NT2/D1 (cell line): Measurements from ENCODE around the gene SYNRG.

Source experiments
- DNase-seq: peaks from one replicate; pipeline ENCODE4 v3.0.0-alpha.2; 2011; ENCODE audit warnings: low read depth, low spot score
- H3K27me3 ChIP-seq: 2 replicates; pipeline ENCODE4 v1.6.0; 2011; ENCODE audit warnings: mild to moderate bottlenecking; ENCODE audit not compliant: insufficient read length, insufficient read depth
- H3K36me3 ChIP-seq: 2 replicates; pipeline ENCODE4 v1.6.1; 2011; ENCODE audit warnings: mild to moderate bottlenecking, low read length, mixed read lengths; ENCODE audit not compliant: insufficient read depth, insufficient read length
- H3K4me1 ChIP-seq: 2 replicates; pipeline ENCODE4 v1.5.1; 2011; ENCODE audit not compliant: insufficient read depth, insufficient read length
- H3K4me3 ChIP-seq: 2 replicates; pipeline ENCODE4 v1.5.1; 2011; ENCODE audit warnings: low read depth; ENCODE audit not compliant: insufficient read length
- H3K9ac ChIP-seq: 2 replicates; pipeline ENCODE4 v1.6.0; 2011; ENCODE audit warnings: low read depth; ENCODE audit not compliant: insufficient read length
- H3K9me3 ChIP-seq: 2 replicates; pipeline ENCODE4 v1.5.1; 2011; ENCODE audit warnings: mild to moderate bottlenecking, low read length; ENCODE audit not compliant: insufficient read depth
- SUZ12 ChIP-seq: IDR thresholded peaks from 2 replicates; pipeline ENCODE4 v1.6.1; 2011; ENCODE audit not compliant: insufficient read length, insufficient read depth; ENCODE audit errors: extremely low read depth
- YY1 ChIP-seq: IDR thresholded peaks from 2 replicates; pipeline ENCODE4 v1.6.1; 2011; ENCODE audit not compliant: insufficient read length, insufficient read depth
- ZNF274 ChIP-seq: IDR thresholded peaks from 2 replicates; pipeline ENCODE4 v1.6.1; 2011; ENCODE audit warnings: mild to moderate bottlenecking, low read depth, low read length

SYNRG gene

GRCh38 chr17:37551788-37552187 lies 57.4 kb downstream of the SYNRG start:
- Histone ChIP-seq H3K27me3 (no peaks in the 10 kb centered on the region), H3K9ac (no peak overlapping the region), H3K4me3 (no peak overlapping the region), H3K36me3 (peaks cover 18% of the 10 kb centered on the region), H3K9me3 (no peaks in the 10 kb centered on the region), H3K4me1 (no peaks in the 10 kb centered on the region)
- no peak for TF ChIP-seq YY1
- TF ChIP-seq ZNF274 = no peak
- TF ChIP-seq SUZ12 = no peak
- no peak for DNase-seq

- Histone ChIP-seq H3K36me3 (peaks cover 17% of the 10 kb centered on the region), H3K9me3 (no peaks in the 10 kb centered on the region), H3K4me1 (no peaks in the 10 kb centered on the region)
Observed at GRCh38 chr17:37547986-37548385, 61.2 kb downstream of the SYNRG start.

GRCh38 chr17:37546302-37546701 lies 62.9 kb downstream of the SYNRG start:
- Histone ChIP-seq H3K9me3 (no peaks in the 10 kb centered on the region), H3K4me1 (no peaks in the 10 kb centered on the region), H3K9ac (no peak overlapping the region), H3K36me3 (peaks cover 20% of the 10 kb centered on the region), H3K27me3 (no peaks in the 10 kb centered on the region), H3K4me3 (no peak overlapping the region)
- DNase-seq = no peak
- TF ChIP-seq YY1 (no peak), ZNF274 (no peak), SUZ12 (no peak)

More at GRCh38 chr17:37547986-37548385, 61.2 kb downstream of the SYNRG start:
- no peak for DNase-seq
- Histone ChIP-seq H3K9ac (no peak overlapping the region), H3K27me3 (no peaks in the 10 kb centered on the region), H3K4me3 (no peak overlapping the region)
- TF ChIP-seq SUZ12 = no peak

GRCh38 chr17:37545486-37545885 lies 63.7 kb downstream of the SYNRG start:
- DNase-seq = no peak
- H3K36me3 ChIP-seq = peaks cover 26% of the 10 kb centered on the region
- H3K4me3 ChIP-seq = no peak overlapping the region
- H3K9me3 ChIP-seq = no peaks in the 10 kb centered on the region
- H3K9ac ChIP-seq = no peak overlapping the region
- no peaks in the 10 kb centered on the region for H3K27me3 ChIP-seq
- H3K4me1 ChIP-seq = no peaks in the 10 kb centered on the region
- TF ChIP-seq YY1 = no peak
- no peak for TF ChIP-seq SUZ12
- TF ChIP-seq ZNF274 = no peak

- DNase-seq = no peak
- Histone ChIP-seq H3K4me1 (no peaks in the 10 kb centered on the region), H3K36me3 (peaks cover 32% of the 10 kb centered on the region)
Observed at GRCh38 chr17:37543637-37544052, 65.6 kb downstream of the SYNRG start.

GRCh38 chr17:37541880-37542660 lies 67.1 kb downstream of the SYNRG start:
- peak; percentile 2 for DNase-seq

More at GRCh38 chr17:37543637-37544052, 65.6 kb downstream of the SYNRG start:
- Histone ChIP-seq H3K9ac (no peak overlapping the region), H3K4me3 (no peak overlapping the region), H3K27me3 (no peaks in the 10 kb centered on the region), H3K9me3 (no peaks in the 10 kb centered on the region)
- TF ChIP-seq ZNF274 (no peak), SUZ12 (no peak), YY1 (no peak)

GRCh38 chr17:37538981-37539659 lies 70.1 kb downstream of the SYNRG start:
- H3K9ac ChIP-seq = no peak overlapping the region
- TF ChIP-seq ZNF274 = no peak
- no peak for TF ChIP-seq YY1
- TF ChIP-seq SUZ12 = no peak
- no peaks in the 10 kb centered on the region for H3K4me1 ChIP-seq
- no peaks in the 10 kb centered on the region for H3K27me3 ChIP-seq
- H3K4me3 ChIP-seq = no peak overlapping the region
- DNase-seq = no peak
- peaks cover 58% of the 10 kb centered on the region for H3K36me3 ChIP-seq
- no peaks in the 10 kb centered on the region for H3K9me3 ChIP-seq

More at GRCh38 chr17:37541880-37542660, 67.1 kb downstream of the SYNRG start:
- peaks cover 40% of the 10 kb centered on the region for H3K36me3 ChIP-seq
- H3K9ac ChIP-seq = no peak overlapping the region
- TF ChIP-seq YY1 (no peak), SUZ12 (no peak), ZNF274 (no peak)
- no peaks in the 10 kb centered on the region for H3K4me1 ChIP-seq
- no peaks in the 10 kb centered on the region for H3K9me3 ChIP-seq
- H3K4me3 ChIP-seq = no peak overlapping the region
- H3K27me3 ChIP-seq = no peaks in the 10 kb centered on the region
